Stimulated activated CD8-positive, alpha-beta memory T cell treated with anti-CD3 and anti-CD28 coated beads, Interleukin-15, amount 100 ng/mL, for 1 hour (primary cell): ENCODE data around the gene RAD54L.
"Not testable (repeated sequence)": the region's sequence is repeated elsewhere in the genome, so short reads cannot be mapped to it uniquely, and the experiment has no call there.

ENCODE experiments used
- DNase-seq: peaks from one replicate; pipeline ENCODE4 v3.0.0-alpha.2; 2020; ENCODE audit warnings: low read depth

Gene RAD54L

GRCh38 chr1:46241733-46242132 lies 5.8 kb upstream of the RAD54L start:
- DNase-seq, result not testable (repeated sequence)

- no peak for DNase-seq
Measured at GRCh38 chr1:46242918-46243317, 4.6 kb upstream of the RAD54L start.

- not testable (repeated sequence) for DNase-seq
Measured at GRCh38 chr1:46243831-46244230, 3.7 kb upstream of the RAD54L start.

GRCh38 chr1:46244656-46245371 lies 2.7 kb upstream of the RAD54L start:
- no peak for DNase-seq

- not testable (repeated sequence) for DNase-seq
Measured at GRCh38 chr1:46246136-46246535, 1.4 kb upstream of the RAD54L start.

- peak; percentile 27 for DNase-seq
Measured at GRCh38 chr1:46246548-46247435, 771 bp upstream of the RAD54L start.

- no peak for DNase-seq
Measured at GRCh38 chr1:46248122-46248920, 758 bp downstream of the RAD54L start.

- DNase-seq, result no peak
Measured at GRCh38 chr1:46254668-46255067, 7.1 kb downstream of the RAD54L start.

- DNase-seq, result no peak
Measured at GRCh38 chr1:46256523-46256922, 9.0 kb downstream of the RAD54L start.

- DNase-seq, result no peak
Measured at GRCh38 chr1:46262508-46262907, 14.9 kb downstream of the RAD54L start.

- no peak for DNase-seq
Measured at GRCh38 chr1:46263146-46263545, 15.6 kb downstream of the RAD54L start.

GRCh38 chr1:46268578-46268977 lies 21.0 kb downstream of the RAD54L start:
- DNase-seq, result no peak

- no peak for DNase-seq
Measured at GRCh38 chr1:46274225-46275029, 26.9 kb downstream of the RAD54L start.

- no peak for DNase-seq
Measured at GRCh38 chr1:46275030-46275337, 27.4 kb downstream of the RAD54L start.

- no peak for DNase-seq
Measured at GRCh38 chr1:46277658-46278373, 30.3 kb downstream of the RAD54L start.

- DNase-seq, result no peak
Measured at GRCh38 chr1:46278807-46279206, 31.2 kb downstream of the RAD54L start.

GRCh38 chr1:46280092-46280491 lies 32.5 kb downstream of the RAD54L start:
- no peak for DNase-seq

- no peak for DNase-seq
Measured at GRCh38 chr1:46281021-46281420, 33.5 kb downstream of the RAD54L start.

GRCh38 chr1:46284058-46284457 lies 36.5 kb downstream of the RAD54L start:
- no peak for DNase-seq

GRCh38 chr1:46284597-46285564 lies 37.3 kb downstream of the RAD54L start:
- DNase-seq, result no peak
